Measurements from ENCODE around the gene TRIM62.

DNA sequence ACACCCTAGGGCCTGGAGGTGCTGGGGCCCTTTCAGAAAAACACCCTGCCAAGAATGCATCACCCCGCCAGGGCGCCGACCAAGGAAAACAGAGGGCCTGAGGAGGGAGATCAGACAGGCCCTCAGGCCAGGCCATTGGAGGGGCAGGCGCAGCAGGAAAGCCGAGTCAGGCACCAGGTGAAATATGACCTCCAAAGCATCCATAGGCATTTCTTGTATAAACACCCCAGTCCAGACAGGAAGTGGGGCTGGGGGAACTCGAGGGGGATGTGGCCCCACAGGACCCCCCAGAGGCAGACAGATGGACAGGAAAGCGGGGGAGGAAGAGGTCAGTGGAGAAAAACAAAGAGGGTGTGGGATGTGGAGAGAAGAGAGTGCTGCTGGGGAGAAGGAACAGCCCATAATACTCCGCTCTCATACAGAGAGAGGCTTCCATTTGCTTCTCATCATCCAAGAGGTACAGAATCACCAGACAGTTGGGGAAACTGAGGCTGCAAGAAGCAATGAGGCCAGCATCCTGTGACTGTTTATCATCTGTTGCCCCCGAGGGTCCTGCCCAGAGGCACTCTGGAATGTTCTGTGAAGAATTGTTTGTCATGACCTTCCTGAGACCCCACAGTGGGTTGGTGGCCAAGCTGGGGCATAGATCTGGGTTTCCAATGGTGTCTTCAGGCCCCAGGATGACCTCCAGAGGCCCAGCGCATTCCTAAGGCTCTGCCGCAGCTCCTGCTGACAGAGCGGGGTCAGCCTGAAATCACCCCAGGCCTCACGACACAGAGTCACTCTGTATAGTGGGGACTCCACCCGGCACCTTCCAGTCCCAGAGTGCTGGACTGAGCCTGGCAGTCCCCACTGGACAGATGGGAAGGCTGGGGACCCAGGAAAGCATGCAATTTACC lies 18.0 kb downstream of the TRIM62 start:
- no peak for TF ChIP-seq POLR2A (IDR thresholded peaks at IDR 0.05)
- TF ChIP-seq, protein P1, sequence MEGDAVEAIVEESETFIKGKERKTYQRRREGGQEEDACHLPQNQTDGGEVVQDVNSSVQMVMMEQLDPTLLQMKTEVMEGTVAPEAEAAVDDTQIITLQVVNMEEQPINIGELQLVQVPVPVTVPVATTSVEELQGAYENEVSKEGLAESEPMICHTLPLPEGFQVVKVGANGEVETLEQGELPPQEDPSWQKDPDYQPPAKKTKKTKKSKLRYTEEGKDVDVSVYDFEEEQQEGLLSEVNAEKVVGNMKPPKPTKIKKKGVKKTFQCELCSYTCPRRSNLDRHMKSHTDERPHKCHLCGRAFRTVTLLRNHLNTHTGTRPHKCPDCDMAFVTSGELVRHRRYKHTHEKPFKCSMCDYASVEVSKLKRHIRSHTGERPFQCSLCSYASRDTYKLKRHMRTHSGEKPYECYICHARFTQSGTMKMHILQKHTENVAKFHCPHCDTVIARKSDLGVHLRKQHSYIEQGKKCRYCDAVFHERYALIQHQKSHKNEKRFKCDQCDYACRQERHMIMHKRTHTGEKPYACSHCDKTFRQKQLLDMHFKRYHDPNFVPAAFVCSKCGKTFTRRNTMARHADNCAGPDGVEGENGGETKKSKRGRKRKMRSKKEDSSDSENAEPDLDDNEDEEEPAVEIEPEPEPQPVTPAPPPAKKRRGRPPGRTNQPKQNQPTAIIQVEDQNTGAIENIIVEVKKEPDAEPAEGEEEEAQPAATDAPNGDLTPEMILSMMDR (IDR thresholded peaks at IDR 0.05), result no peak

Measured in Peyer's patch (tissue), 4 donors.